ENCODE measurements around the gene FKBP4.
"Not testable (repeated sequence)": the region's sequence is repeated elsewhere in the genome, so short reads cannot be mapped to it uniquely, and the experiment has no call there.

Gene FKBP4, protein sequence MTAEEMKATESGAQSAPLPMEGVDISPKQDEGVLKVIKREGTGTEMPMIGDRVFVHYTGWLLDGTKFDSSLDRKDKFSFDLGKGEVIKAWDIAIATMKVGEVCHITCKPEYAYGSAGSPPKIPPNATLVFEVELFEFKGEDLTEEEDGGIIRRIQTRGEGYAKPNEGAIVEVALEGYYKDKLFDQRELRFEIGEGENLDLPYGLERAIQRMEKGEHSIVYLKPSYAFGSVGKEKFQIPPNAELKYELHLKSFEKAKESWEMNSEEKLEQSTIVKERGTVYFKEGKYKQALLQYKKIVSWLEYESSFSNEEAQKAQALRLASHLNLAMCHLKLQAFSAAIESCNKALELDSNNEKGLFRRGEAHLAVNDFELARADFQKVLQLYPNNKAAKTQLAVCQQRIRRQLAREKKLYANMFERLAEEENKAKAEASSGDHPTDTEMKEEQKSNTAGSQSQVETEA

DNA sequence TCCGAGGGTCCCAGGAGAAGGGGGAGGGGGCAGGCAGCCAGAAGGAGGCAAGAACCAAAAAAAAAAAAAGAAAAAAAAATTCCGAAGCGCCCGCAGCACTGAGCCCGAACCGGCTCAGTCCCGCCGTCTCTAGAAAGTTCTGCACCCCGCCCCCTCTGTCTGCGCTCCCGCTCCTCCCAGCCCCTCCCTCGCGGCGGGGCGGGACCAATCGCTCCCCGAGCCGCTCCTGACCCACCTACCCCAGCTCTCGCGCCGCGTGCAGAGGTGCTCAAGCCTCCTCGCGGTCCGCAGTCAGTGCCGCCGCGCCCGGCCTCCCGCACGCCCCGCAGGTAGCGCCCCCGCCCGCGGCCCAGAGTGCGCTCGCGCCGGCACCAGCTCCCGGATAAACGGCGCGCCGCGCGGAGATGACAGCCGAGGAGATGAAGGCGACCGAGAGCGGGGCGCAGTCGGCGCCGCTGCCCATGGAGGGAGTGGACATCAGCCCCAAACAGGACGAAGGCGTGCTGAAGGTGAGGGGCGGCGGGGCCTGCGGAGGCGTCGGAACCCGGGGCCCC, at the start of gene FKBP4:
TSS of gene FKBP4 (plus strand) at position 235 of the 554 bp plus-strand sequence. CDS start at position 405, 170 bp downstream.
- in situ Hi-C loops (cut with HindIII; ENCODE audit: low sequenced_read_pairs): no loop called here

DNA sequence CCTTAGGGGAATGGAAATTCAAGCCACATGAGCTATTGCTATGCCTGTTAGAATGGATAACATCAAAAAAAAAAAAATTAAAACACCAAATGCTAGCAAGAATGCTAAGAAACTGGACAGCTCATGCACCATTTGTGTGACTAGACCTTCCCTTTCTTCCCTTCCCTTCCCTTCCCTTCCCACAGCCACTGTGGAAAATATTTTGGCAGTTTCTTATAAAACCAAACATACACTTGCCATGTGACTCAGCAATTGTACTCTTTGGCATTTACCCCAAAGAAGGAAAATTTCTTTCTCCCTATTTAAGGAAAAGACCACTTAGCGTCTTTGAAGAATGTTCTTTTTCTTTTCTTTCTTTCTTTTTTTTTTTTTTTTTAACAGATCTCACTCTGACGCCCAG, 49.1 kb upstream of the FKBP4 start:
- in situ Hi-C loops (cut with HindIII; ENCODE audit: low sequenced_read_pairs): no loop called here

DNA sequence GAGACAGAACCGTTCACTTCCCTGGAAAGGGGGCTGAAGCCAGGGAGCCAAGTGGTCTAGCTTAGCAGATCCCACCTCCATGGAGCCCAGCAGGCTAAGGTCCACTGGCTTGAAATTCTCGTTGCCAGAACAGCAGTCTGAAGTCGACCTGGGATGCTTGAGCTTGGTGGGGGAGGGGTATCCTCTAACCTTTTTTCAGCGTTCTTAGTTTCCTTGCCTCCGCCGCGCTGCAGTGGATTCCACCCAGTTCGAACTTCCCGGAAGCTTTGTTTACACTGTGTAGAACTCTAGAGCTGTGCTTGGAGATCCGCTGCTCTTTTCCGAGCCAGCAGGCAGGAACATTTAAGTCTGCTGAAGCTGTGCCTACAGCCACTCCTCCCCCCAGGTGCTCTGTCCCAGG, 45.2 kb upstream of the FKBP4 start:
- in situ Hi-C loops (cut with HindIII; ENCODE audit: low sequenced_read_pairs): no loop called here

DNA sequence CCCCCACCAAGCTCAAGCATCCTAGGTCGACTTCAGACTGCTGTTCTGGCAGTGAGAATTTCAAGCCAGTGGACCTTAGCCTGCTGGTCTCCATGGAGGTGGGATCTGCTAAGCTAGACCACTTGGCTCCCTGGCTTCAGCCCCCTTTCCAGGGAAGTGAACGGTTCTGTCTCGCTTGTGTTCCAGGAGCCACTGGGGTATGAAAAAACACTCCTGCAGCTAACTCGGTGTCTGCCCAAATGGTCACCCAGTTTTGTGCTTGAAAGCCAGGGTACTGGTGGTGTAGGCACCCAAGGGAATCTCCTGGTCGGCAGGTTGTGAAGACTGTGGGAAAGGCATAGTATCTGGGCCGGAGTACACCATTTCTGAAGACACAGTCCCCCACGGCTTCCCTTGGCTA, 44.6 kb upstream of the FKBP4 start:
- in situ Hi-C loops (cut with HindIII; ENCODE audit: low sequenced_read_pairs): no loop called here

DNA sequence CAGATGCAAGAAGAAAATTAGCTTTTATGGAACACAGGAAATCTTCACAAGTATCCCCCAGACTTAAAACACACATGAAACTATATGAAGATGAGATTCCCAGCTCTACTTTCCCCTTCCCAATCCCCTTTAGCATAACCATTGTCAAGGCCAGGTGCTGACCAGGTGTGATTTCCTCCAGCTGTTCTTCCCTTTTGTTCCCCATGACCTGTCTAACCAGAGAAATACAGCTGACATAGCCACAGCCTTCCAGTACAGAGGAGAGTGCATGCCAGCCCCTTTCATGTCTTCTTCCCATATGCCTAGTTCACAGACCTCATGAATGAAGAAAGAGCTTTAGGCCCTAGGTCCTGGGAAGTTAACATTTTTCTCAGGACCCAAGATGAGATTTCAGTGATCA, 43.5 kb upstream of the FKBP4 start:
- in situ Hi-C loops (cut with HindIII; ENCODE audit: low sequenced_read_pairs): no loop called here

DNA sequence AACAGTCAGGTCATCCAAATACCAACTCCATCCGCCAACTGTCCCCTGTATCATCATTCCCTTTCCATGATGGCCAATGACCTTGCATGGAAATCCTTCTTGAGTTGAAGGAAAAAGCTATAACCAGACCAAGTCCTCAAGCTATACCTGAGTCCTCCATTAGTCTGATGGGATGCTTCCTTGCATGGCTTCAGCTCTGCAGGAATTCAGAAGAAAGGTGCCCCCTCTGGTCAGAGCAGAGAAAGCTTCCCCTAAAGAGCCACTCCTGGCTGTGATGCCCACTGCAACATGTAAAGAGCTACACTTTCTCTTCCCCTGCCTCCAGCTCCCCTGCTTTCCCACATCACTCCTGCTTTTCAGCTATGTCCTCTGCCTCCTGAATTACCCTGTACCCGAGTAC, 43.1 kb upstream of the FKBP4 start:
- in situ Hi-C loops (cut with HindIII; ENCODE audit: low sequenced_read_pairs): no loop called here

DNA sequence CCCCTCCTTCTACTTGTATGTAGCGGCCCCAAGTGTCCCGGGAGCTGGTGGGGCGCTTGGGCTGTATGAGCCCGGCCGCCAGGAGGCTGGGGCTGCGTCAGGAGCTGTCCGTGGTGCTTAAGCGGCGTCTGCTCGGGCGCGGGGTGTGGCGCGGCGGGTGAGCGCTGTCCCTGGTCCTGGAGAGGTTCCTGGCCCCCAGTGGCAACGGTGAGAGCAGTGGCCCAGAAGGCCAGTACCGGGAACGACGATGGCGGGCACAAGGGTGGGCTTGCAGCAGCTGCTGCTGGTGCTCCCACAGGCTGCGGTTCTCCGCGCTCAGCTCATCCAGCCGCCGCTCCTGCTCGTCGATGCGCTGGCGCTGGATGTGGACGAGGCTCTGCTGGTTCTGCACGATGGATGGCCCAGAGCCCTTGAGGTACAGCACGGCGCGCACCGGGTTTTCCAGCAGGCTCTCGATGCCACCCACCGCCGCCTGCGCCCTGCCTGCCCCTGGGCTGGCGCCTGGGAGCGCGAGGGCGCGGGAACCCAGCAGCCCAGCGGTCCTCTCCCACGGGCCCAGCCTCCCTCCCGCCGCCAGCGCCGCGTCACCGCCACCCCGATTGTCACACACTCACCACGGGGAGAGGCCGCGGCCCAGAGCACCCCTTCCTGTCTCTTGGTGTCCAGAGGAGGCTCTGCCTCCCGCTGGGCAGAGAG, 41.9 kb upstream of the FKBP4 start:
- in situ Hi-C loops (cut with HindIII; ENCODE audit: low sequenced_read_pairs): no loop called here

DNA sequence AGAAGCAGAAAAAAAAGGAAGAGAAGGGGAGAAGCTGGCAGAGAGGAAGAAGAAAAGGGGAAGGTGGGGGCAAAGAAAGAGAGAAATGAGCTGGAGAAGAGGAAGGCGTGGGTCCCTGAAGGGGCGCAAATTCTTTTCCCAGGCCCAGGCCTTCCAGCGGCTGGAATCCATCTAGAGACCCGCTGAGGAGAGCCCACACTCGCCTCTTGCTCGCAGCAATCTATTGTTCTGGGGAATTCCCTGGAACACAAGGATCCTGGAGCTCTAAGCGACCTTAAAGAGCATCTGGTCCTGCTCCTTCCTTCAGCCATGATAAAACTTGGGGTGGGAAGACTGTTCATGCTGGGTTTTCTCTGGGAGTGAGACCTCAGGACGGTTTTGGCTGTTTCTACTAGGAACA, 41.2 kb upstream of the FKBP4 start:
- in situ Hi-C loops (cut with HindIII; ENCODE audit: low sequenced_read_pairs): no loop called here

DNA sequence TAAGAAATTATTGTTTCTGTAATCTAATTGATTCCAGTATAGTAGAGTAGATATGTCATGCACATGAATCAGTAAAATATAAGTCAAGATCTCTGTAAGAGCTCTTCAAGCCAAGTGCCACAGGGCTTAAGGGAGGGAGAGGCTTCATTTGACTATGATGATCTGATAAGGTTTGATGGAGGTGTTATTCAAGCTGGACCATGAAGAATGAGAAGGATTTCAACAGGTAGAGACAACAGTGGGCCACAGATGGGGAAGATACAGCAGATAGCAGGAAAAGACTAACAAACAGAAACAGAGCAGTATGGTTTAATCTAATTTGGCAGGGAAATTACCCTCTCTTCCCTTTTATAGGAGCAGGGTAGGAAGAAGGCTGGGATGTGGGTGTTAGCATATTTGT, 40.6 kb upstream of the FKBP4 start:
- in situ Hi-C loops (cut with HindIII; ENCODE audit: low sequenced_read_pairs): no loop called here

DNA sequence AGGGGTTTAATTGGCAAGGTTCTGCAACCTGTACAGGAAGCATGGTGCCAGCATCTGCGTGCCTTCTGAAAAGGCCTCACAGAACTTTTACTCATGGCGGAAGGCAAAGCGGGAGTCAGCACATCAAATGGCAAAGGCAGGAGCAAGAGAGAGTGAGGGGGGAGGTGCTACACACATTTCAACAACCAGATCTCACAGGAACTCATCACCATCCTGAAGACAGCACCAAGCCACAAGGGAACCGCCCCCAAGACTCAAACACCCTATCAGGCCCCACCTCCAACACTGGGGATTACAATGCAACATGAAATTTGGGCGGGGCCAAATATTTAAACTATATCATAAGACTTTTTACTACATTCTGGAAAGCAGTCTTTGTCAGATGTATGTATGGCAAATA, 38.0 kb upstream of the FKBP4 start:
- in situ Hi-C loops (cut with HindIII; ENCODE audit: low sequenced_read_pairs): no loop called here

DNA sequence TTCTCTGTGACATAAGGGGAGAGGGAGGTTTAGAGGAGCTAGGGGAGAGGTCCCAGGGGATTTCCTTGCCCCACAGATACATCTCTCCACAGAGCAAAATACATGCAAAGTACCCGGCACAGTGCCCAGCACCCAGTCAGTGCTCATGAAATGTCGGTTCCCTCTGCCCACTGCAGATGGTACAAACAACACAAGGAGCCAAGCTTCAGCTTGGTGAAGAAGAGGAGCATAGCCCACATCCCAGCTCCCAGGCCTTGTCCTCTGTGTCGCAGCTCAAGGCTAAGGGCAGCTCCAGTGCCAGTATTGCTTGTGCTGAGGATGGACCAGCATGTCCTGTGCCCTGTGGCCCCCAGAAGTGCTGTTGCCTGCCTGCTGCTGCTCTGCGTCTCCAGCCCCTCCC, 35.0 kb upstream of the FKBP4 start:
- in situ Hi-C loops (cut with HindIII; ENCODE audit: low sequenced_read_pairs): no loop called here

DNA sequence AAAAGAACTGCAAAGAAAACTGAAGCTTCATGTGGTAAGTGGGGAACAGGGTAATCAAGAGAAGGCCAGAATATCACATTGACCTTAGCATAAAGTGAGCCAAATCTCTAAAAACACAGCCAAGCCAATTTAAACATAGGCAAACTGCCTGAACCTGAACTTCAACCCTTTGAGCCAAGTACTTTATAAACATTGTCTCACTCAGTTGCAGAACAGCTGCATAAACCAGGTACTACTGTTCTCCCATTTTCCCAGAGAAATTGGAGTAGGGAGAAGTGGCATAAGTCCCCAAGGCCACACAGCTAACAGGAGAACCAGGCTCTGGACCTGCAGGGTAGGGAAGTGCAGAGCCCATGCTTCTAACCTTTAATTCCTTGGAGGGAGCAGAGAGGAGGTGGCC, 30.4 kb upstream of the FKBP4 start:
- in situ Hi-C loops (cut with HindIII; ENCODE audit: low sequenced_read_pairs): no loop called here

DNA sequence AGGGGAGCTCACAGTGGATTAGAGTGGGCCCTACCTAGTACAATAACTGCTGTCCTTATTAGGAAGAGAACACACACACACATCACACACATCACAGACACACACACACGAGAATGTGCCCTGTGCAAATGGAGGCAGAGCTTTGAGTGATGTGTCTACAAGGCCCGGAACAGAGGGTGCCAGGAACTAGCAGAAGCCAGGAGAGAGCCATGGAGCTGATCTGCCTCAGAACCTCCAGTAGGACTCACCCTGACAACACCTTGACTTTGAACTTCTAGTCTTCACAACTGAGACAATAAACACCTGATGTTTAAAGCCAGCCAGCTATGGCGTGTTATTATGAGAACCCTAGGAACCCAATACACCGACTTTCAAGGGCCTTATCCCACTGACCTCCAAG, 29.7 kb upstream of the FKBP4 start:
- in situ Hi-C loops (cut with HindIII; ENCODE audit: low sequenced_read_pairs): no loop called here

DNA sequence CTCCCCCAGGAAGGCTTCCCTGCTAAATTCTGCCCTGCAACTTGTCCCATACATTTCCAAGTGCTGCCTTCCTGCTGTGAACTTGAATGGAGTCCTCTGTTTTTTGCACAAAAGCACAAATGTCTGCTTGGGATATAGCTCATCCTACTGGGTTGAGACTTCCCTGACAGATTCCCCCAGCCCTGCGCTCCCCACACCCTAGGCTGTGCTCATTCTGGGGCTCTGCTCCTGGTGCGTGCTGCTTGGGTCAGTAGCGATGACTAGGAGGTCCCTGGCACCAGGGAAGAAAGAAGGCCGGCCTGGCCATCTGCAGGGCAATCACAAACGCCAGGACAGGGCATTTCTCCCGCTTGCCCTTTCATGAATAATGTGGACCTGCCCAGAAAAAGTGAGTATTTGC, 29.2 kb upstream of the FKBP4 start:
- in situ Hi-C loops (cut with HindIII; ENCODE audit: low sequenced_read_pairs): no loop called here

DNA sequence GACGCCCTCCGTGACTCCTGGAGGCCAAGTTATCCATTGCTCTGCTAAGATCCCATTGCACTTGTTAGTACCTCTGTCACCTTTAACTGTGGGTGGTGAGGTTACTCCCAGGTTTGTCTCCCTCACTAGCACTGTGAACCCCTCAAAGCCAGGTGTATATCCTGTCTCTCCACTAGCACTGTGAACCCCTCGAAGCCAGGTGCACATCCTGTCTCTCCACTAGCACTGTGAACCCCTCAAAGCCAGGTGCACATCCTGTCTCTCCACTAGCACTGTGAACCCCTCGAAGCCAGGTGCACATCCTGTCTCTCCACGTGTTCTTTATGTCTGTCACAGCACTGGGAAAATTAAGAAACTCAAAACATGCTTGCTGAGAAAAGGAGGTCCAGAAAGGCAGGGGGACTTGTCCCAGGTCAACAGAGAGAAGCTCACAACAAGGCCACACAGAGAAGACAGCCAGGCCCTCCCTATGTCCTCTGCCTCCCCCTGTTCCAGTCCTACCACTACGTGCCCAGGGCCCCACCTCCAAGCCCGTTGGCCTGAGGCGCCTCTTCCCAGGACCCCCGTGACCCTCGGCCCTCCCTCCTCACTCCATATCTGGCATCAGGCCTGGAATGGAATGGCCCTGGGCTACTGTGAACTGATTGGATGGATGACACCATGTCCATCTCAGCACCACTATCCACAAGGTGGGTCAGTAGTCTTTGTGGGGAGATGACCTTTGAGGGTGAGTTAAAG, 26.4 kb upstream of the FKBP4 start:
- in situ Hi-C loops (cut with HindIII; ENCODE audit: low sequenced_read_pairs): no loop called here

DNA sequence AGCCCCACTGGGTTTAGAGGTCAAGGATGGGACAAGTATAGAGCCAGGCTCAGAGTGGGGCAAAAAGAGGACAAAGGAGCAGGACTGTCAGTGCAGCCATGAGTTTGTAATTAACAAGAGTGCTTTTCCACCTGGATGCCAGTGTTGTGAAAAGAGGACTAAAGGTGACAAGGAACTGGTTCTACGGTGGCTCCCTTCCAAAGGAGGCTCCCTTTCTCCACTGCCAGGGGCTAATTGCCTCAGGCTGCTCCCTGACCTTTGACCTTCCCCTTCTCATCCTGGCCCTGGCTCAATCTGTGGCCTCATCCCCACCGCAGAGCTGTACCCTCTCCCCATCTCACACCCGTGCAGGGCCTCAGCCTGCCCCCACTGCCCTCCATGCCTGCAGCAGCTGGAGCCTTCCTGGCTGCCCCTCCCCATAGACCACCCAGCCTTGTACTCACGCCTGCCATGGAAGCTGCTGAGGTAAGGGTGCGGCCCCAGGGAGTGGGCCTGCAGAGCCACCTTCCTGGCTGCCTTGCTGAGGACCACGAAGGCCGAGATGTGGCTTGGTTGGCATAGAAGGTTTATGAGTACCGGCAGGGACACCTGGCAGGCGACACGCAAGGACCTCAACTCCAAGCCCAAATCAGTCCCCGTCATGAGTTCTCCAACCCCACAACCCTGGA, 24.8 kb upstream of the FKBP4 start:
- in situ Hi-C loops (cut with HindIII; ENCODE audit: low sequenced_read_pairs): no loop called here

DNA sequence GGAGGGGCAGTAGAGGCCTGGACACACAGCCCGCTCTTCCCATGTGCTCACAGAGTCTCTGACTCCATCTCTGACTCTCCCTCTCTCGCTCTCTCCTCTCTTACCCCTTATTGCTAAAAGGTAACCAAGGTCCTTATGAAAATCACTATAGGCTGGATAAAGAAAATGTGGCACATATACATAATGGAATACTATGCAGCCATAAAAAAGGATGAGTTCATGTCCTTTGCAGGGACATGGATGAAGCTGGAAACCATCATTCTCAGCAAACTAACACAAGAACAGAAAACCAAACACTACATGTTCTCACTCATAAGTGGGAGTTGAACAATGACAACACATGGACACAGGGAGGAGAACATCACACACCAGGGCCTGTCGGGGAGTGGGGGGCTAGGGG, 24.2 kb upstream of the FKBP4 start:
- in situ Hi-C loops (cut with HindIII; ENCODE audit: low sequenced_read_pairs): not testable (repeated sequence)

DNA sequence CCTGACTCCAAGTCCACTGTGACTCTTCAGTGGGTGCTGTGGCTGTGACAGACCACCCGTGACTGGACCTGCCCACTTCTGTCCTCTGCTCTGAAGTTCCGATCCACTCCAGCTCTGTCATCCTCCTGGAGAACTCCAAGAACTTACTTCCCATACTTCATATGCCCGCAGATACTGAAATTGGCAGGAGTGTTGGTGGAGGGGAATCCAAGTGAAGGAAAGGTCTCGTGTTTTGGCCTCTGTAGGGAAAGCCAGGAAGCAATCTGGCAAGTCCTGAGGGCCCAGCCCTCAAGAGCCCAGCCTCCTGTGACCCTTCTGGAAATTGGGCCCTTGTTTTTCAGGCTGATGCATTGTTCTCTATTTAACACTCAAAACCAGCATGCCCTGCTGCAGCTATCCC, 22.4 kb upstream of the FKBP4 start:
- in situ Hi-C loops (cut with HindIII; ENCODE audit: low sequenced_read_pairs): no loop called here

DNA sequence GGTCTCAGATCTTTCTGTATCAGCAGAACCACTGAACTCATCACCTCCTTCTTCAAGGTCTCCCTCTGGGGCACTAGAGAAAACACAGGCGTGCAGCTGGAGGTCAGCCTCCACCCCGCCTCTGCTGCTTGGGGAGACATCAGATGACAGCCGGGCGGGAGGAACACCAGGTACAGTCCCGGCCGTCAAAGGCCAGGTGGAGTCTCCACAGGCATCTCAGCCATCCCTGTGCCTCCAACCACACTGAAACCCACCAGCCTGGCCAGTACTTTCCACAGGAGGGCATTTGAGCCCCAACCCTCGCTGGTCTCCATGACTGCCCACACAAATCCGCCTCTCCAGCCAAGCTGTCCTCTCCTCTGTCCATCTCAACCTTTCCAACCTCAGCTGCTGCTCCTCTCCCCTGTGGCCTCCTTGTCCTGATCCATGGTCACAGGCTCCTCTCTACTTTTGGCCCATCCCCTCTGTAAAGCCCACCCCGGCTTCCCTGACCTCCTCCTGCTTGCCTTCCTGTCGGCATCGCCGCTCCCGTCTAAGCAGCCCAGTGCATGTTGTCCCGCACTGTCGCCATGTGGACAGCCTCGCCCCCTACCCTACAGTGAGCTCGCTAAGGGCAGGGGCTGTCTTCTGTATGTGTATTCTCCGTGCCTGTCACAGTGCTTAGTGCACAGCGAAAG, 21.4 kb upstream of the FKBP4 start:
- in situ Hi-C loops (cut with HindIII; ENCODE audit: low sequenced_read_pairs): no loop called here

DNA sequence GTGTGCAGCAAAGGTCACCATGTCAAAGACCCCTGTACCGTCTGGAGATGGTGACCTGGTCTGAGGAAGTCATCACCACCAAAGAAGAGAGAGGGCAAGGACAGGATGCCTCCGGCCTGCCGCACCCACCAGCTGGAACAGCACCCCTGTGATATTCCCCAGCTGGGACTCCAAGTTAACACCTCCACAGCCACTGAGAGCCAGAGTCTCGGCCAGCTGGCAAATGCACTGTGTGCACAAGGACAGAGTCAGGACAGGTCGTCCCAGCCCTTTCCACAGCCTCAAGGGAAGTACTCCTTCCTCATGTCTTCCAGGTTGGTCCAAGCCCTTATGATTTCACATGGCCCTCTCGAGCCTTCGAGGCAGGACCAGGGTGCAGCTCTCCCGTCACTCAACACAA, 19.3 kb upstream of the FKBP4 start:
- in situ Hi-C loops (cut with HindIII; ENCODE audit: low sequenced_read_pairs): no loop called here

Data from endothelial cell of hepatic sinusoid (primary cell).